Adrenal gland (tissue), 12 donors: ENCODE data around the gene DAZAP1. TPM values are rescaled to one million over a fixed set of nuclear protein-coding genes. Genes with fewer than 3 reads are reported as not detected.

ENCODE experiments used
- DNase-seq, 7 donors: peaks; one replicate each; pipeline ENCODE4 v3.0.0-alpha.2; 2019 to 2020
- H3K27ac ChIP-seq, 5 donors: fragments of 200-600 bp; sonication (generic) in 4 of 5; 1 replicate in 3 of 5; 2 replicates in 2 of 5; pipeline versions ENCODE4 v1.5.1 to v1.8.0; 2016 to 2020; ENCODE audit warnings: mild to moderate bottlenecking in 1 of 5
- H3K27me3 ChIP-seq: fragments of 200-600 bp; 2 replicates; pipeline ENCODE4 v1.8.0; 2021
- H3K36me3 ChIP-seq, 2 donors: fragments of 200-600 bp; replicated peaks in 1 of 2; 1 replicate in 1 of 2; 2 replicates in 1 of 2; pipeline versions ENCODE4 v1.5.1 to v1.8.0; 2018 to 2022
- H3K4me1 ChIP-seq, 2 donors: fragments of 200-600 bp; replicated peaks in 1 of 2; 1 replicate in 1 of 2; 2 replicates in 1 of 2; pipeline versions ENCODE4 v1.5.1 to v1.8.0; 2018 to 2021
- H3K4me3 ChIP-seq, 4 donors: fragments of 200-600 bp; sonication (generic) in 3 of 4; one replicate each; pipeline ENCODE4 v1.5.1; 2016 to 2018
- H3K9me3 ChIP-seq, 3 donors: fragments of 200-600 bp; sonication (generic) in 1 of 3; replicated peaks in 1 of 3; 1 replicate in 2 of 3; 2 replicates in 1 of 3; pipeline versions ENCODE4 v1.5.1 to v1.8.0; 2016 to 2021
- CTCF ChIP-seq, 6 experiments: fragments of 450-650 bp in 4 of 6; fragments of 200-600 bp in 2 of 6; sonication (generic) in 1 of 6; IDR thresholded peaks; 1 replicate in 5 of 6; 2 replicates in 1 of 6; pipeline versions ENCODE4 v1.5.1 to v1.8.0; 2016 to 2021; ENCODE audit warnings: antibody characterized with exemption in 6 of 6, mild to moderate bottlenecking in 2 of 6, moderate library complexity in 1 of 6
- POLR2A ChIP-seq, 2 donors: fragments of 450-650 bp; IDR thresholded peaks; one replicate each; pipeline ENCODE4 v1.6.1; 2017; ENCODE audit warnings: antibody characterized with exemption in 2 of 2, mild to moderate bottlenecking in 2 of 2, moderate library complexity in 1 of 2
- WGBS, 4 donors: extraction: QIAGEN DNeasy Blood & Tissue Kit in 2 of 4; methylation state at CpG; one replicate each; pipeline versions ENCODE4 v1.1.5 to v1.1.7; 2013 to 2017; 5-methylcytosine and 5-hydroxymethylcytosine counted together
- intact Hi-C, 2 donors: fragments of 100-400 bp; cut with DNase I; formaldehyde crosslinking; loops; one replicate each; pipeline versions ENCODE4 v1.14.1 to v1.15.0; 2022 to 2023
- polyA plus RNA-seq, 3 donors: library from polyadenylated mRNA; stranded (reverse); fragments of 200-250 nt in 2 of 3; fragments of 350-450 nt in 1 of 3; fragmentation: Illumina TruSeq in 1 of 3; extraction: RNeasy Lipid Tissue Mini Kit (QIAGEN cat#74804) in 1 of 3; gene quantifications; one replicate each; pipeline ENCODE4 v1.2.3, GENCODE V29; 2013 to 2014
- total RNA-seq, 9 donors: library from RNA; depleted of rRNA in 4 of 9; stranded (reverse); fragments of >200 nt in 4 of 9; fragments of 120-200 nt in 1 of 9; fragmentation: NEBNext Ultra II Directional in 1 of 9; extraction: Animal tissue kit (Norgen Biotek cat#: 25700) in 1 of 9; gene quantifications; one replicate each; pipeline versions ENCODE4 v1.1.0 to v1.2.4, GENCODE V29; 2013 to 2023
- donor health status: healthy with polysubstance abuse.
- donor health status: Bipolar disorder and iron deficiency.
- donor health status: DM: yes; HTN: yes; CAD: no.
- donor health status: DM: no; HTN: no; CAD: no.
- donor health status: DM: no; HTN: no; CAD: no.
- donor health status: DM: yes; HTN: yes; CAD: no.

Gene DAZAP1
- total and polyA plus RNA-seq, 12 donors: 11.5 to 117 (median 53.1) TPM

- Histone ChIP-seq H3K9me3 (no peaks in the 10 kb centered on the region), H3K4me3 (no peak overlapping the region), H3K27me3 (no peaks in the 10 kb centered on the region), H3K27ac (no peak overlapping the region), H3K4me1 (peaks cover 8 to 16% of the 10 kb centered on the region in 2 donors), H3K36me3 (no peaks in the 10 kb centered on the region)
- peak in 1 of 7 donors; percentile 19 for DNase-seq
- intact Hi-C loops: no loop called here
- 68 to 79% (median 78%) methylated on average over 12 to 37 of the region's 37 CpGs for WGBS, 4 donors
- TF ChIP-seq POLR2A (IDR thresholded peaks at IDR 0.05) (no peak), CTCF (IDR thresholded peaks at IDR 0.05) (no peak)
Observed at GRCh38 chr19:1482361-1483130, 75.2 kb downstream of the DAZAP1 start.

- DNase-seq: peak in 1 of 7 donors; percentile 14
- H3K27ac ChIP-seq: no peak overlapping the region
- no peaks in the 10 kb centered on the region for H3K9me3 ChIP-seq
- intact Hi-C loops: no loop called here
- H3K4me1 ChIP-seq: peaks cover 2 to 8% of the 10 kb centered on the region in 2 donors
- 87 to 93% (median 91%) methylated on average over 15 to 77 of the region's 77 CpGs for WGBS, 4 donors
- no peaks in the 10 kb centered on the region for H3K27me3 ChIP-seq
- TF ChIP-seq CTCF (IDR thresholded peaks at IDR 0.05) (no peak), POLR2A (IDR thresholded peaks at IDR 0.05) (no peak)
- no peak overlapping the region for H3K4me3 ChIP-seq
- no peaks in the 10 kb centered on the region for H3K36me3 ChIP-seq
Observed at GRCh38 chr19:1483131-1483978, 76.0 kb downstream of the DAZAP1 start.

- Histone ChIP-seq H3K9me3 (no peaks in the 10 kb centered on the region), H3K4me1 (peaks cover 0 to 5% of the 10 kb centered on the region in 2 donors), H3K4me3 (no peak overlapping the region), H3K27ac (no peak overlapping the region), H3K27me3 (no peaks in the 10 kb centered on the region), H3K36me3 (no peaks in the 10 kb centered on the region)
- TF ChIP-seq POLR2A (IDR thresholded peaks at IDR 0.05) (no peak), CTCF (IDR thresholded peaks at IDR 0.05) (no peak)
- 87 to 100% (median 90%) methylated on average over 1 to 23 of the region's 23 CpGs for WGBS, 4 donors
- intact Hi-C loops: no loop called here
- peak in 1 of 7 donors; percentile 12 for DNase-seq
Observed at GRCh38 chr19:1483979-1484428, 76.6 kb downstream of the DAZAP1 start.

Other genes with a start within 250 kb of the DAZAP1 start
- 100 to 1,000 TPM in 3 of 9 donors, 10 to 100 TPM in 6; 14.4 to 176 (median 65.2) TPM for gene SBNO2, start 233.3 kb upstream of the DAZAP1 start, total RNA-seq
- gene SBNO2, start 233.3 kb upstream of the DAZAP1 start, polyA plus RNA-seq: 100 to 1,000 TPM in 1 of 3 donors, 10 to 100 TPM in 2; 13.6 to 118 (median 84.2) TPM
- gene STK11, start 201.8 kb upstream of the DAZAP1 start, total RNA-seq: 100 to 1,000 TPM in 3 of 9 donors, 10 to 100 TPM in 6; 53.5 to 117 (median 93.2) TPM
- gene STK11, start 201.8 kb upstream of the DAZAP1 start, polyA plus RNA-seq: 100 to 1,000 TPM in 1 of 3 donors, 10 to 100 TPM in 2; 37.8 to 148 (median 94.5) TPM
- 1 to 10 TPM in 6 of 9 donors, under 1 TPM in 1, not detected in 2; 0.67 to 5.0 (median 1.8) TPM for gene CBARP, start 169.6 kb upstream of the DAZAP1 start, total RNA-seq
- 1 to 10 TPM in 2 of 3 donors, under 1 TPM in 1; 0.09 to 9.3 (median 2.2) TPM for gene CBARP, start 169.6 kb upstream of the DAZAP1 start, polyA plus RNA-seq
- gene ATP5F1D, start 165.8 kb upstream of the DAZAP1 start, total RNA-seq: 100 to 1,000 TPM in 7 of 9 donors, 10 to 100 TPM in 2; 78.9 to 435 (median 205) TPM
- 1,000 to 10,000 TPM in 1 of 3 donors, 100 to 1,000 TPM in 1, 10 to 100 TPM in 1; 15.6 to 1,534 (median 925) TPM for gene ATP5F1D, start 165.8 kb upstream of the DAZAP1 start, polyA plus RNA-seq
- 100 to 1,000 TPM in 5 of 9 donors, 10 to 100 TPM in 3, 1 to 10 TPM in 1; 8.6 to 189 (median 112) TPM for gene MIDN, start 159.0 kb upstream of the DAZAP1 start, total RNA-seq
- 10 to 100 TPM; 15.5 to 73.0 (median 46.8) TPM for gene MIDN, start 159.0 kb upstream of the DAZAP1 start, polyA plus RNA-seq
- gene CIRBP, start 138.3 kb upstream of the DAZAP1 start, total RNA-seq: 1,000 to 10,000 TPM in 1 of 9 donors, 100 to 1,000 TPM in 8; 317 to 1,164 (median 674) TPM
- gene CIRBP, start 138.3 kb upstream of the DAZAP1 start, polyA plus RNA-seq: 100 to 1,000 TPM; 360 to 990 (median 737) TPM
- 100 to 1,000 TPM in 3 of 9 donors, 10 to 100 TPM in 6; 48.4 to 279 (median 85.0) TPM for gene FAM174C, start 132.1 kb upstream of the DAZAP1 start, total RNA-seq
- gene FAM174C, start 132.1 kb upstream of the DAZAP1 start, polyA plus RNA-seq: 100 to 1,000 TPM in 2 of 3 donors, 1 to 10 TPM in 1; 3.8 to 139 (median 123) TPM
- under 1 TPM in 1 of 9 donors, not detected in 8; 0.11 TPM for gene EFNA2, start 121.7 kb upstream of the DAZAP1 start, total RNA-seq
- gene EFNA2, start 121.7 kb upstream of the DAZAP1 start, polyA plus RNA-seq: not detected
- gene NDUFS7, start 23.7 kb upstream of the DAZAP1 start, total RNA-seq: 100 to 1,000 TPM; 102 to 286 (median 150) TPM
- 100 to 1,000 TPM in 2 of 3 donors, 1 to 10 TPM in 1; 4.7 to 267 (median 134) TPM for gene NDUFS7, start 23.7 kb upstream of the DAZAP1 start, polyA plus RNA-seq
- gene GAMT, start 6.0 kb upstream of the DAZAP1 start, total RNA-seq: 10 to 100 TPM; 14.8 to 96.9 (median 30.7) TPM
- gene GAMT, start 6.0 kb upstream of the DAZAP1 start, polyA plus RNA-seq: 10 to 100 TPM in 2 of 3 donors, 1 to 10 TPM in 1; 7.4 to 84.5 (median 74.2) TPM
- gene RPS15, start 30.8 kb downstream of the DAZAP1 start, total RNA-seq: 1,000 to 10,000 TPM in 6 of 9 donors, 100 to 1,000 TPM in 3; 780 to 3,934 (median 1,471) TPM
- 1,000 to 10,000 TPM in 2 of 3 donors, 100 to 1,000 TPM in 1; 471 to 4,071 (median 2,224) TPM for gene RPS15, start 30.8 kb downstream of the DAZAP1 start, polyA plus RNA-seq
- 1 to 10 TPM in 3 of 9 donors, under 1 TPM in 6; 0.06 to 6.9 (median 0.35) TPM for gene APC2, start 42.5 kb downstream of the DAZAP1 start, total RNA-seq
- gene APC2, start 42.5 kb downstream of the DAZAP1 start, polyA plus RNA-seq: 10 to 100 TPM in 1 of 3 donors, under 1 TPM in 2; 0.71 to 12.9 (median 0.82) TPM
- gene C19orf25, start 71.6 kb downstream of the DAZAP1 start, total RNA-seq: 10 to 100 TPM; 26.9 to 60.4 (median 35.6) TPM
- 10 to 100 TPM in 2 of 3 donors, 1 to 10 TPM in 1; 6.0 to 55.7 (median 33.4) TPM for gene C19orf25, start 71.6 kb downstream of the DAZAP1 start, polyA plus RNA-seq
- 10 to 100 TPM in 2 of 9 donors, 1 to 10 TPM in 7; 1.2 to 13.1 (median 4.4) TPM for gene PCSK4, start 82.8 kb downstream of the DAZAP1 start, total RNA-seq
- 10 to 100 TPM in 2 of 3 donors, 1 to 10 TPM in 1; 1.3 to 29.7 (median 13.7) TPM for gene PCSK4, start 82.8 kb downstream of the DAZAP1 start, polyA plus RNA-seq
- 100 to 1,000 TPM in 5 of 9 donors, 10 to 100 TPM in 4; 44.5 to 189 (median 110) TPM for gene REEP6, start 83.6 kb downstream of the DAZAP1 start, total RNA-seq
- 100 to 1,000 TPM in 2 of 3 donors, 10 to 100 TPM in 1; 16.5 to 205 (median 120) TPM for gene REEP6, start 83.6 kb downstream of the DAZAP1 start, polyA plus RNA-seq
- gene ADAMTSL5, start 105.4 kb downstream of the DAZAP1 start, total RNA-seq: 1 to 10 TPM in 7 of 9 donors, under 1 TPM in 2; 0.61 to 8.8 (median 1.6) TPM
- gene ADAMTSL5, start 105.4 kb downstream of the DAZAP1 start, polyA plus RNA-seq: 1 to 10 TPM in 2 of 3 donors, under 1 TPM in 1; 0.79 to 2.4 (median 2.0) TPM
- gene PLK5, start 116.5 kb downstream of the DAZAP1 start, total RNA-seq: under 1 TPM in 2 of 9 donors, not detected in 7; 0.15 to 0.17 TPM
- gene PLK5, start 116.5 kb downstream of the DAZAP1 start, polyA plus RNA-seq: 1 to 10 TPM in 1 of 3 donors, under 1 TPM in 1, not detected in 1; 0.47 to 1.0 TPM
- 10 to 100 TPM in 8 of 9 donors, 1 to 10 TPM in 1; 7.3 to 31.6 (median 20.1) TPM for gene MEX3D, start 160.7 kb downstream of the DAZAP1 start, total RNA-seq
- gene MEX3D, start 160.7 kb downstream of the DAZAP1 start, polyA plus RNA-seq: 1 to 10 TPM; 1.6 to 2.6 (median 2.1) TPM
- gene MBD3, start 185.3 kb downstream of the DAZAP1 start, total RNA-seq: 100 to 1,000 TPM in 4 of 9 donors, 10 to 100 TPM in 5; 60.6 to 144 (median 92.1) TPM
- gene MBD3, start 185.3 kb downstream of the DAZAP1 start, polyA plus RNA-seq: 100 to 1,000 TPM in 1 of 3 donors, 10 to 100 TPM in 1, 1 to 10 TPM in 1; 3.5 to 221 (median 95.8) TPM
- 100 to 1,000 TPM in 6 of 9 donors, 10 to 100 TPM in 3; 47.1 to 336 (median 267) TPM for gene UQCR11, start 197.9 kb downstream of the DAZAP1 start, total RNA-seq
- 100 to 1,000 TPM in 1 of 3 donors, 10 to 100 TPM in 2; 91.7 to 122 (median 96.9) TPM for gene UQCR11, start 197.9 kb downstream of the DAZAP1 start, polyA plus RNA-seq
- 10 to 100 TPM; 15.7 to 96.0 (median 39.9) TPM for gene TCF3, start 245.0 kb downstream of the DAZAP1 start, total RNA-seq
- 10 to 100 TPM in 2 of 3 donors, 1 to 10 TPM in 1; 8.5 to 45.1 (median 44.2) TPM for gene TCF3, start 245.0 kb downstream of the DAZAP1 start, polyA plus RNA-seq